Effector memory CD4-positive, alpha-beta T cell (primary cell): ENCODE measurements around the gene PPFIA1.

Source experiments
- DNase-seq, 3 donors: peaks; one replicate each; pipeline ENCODE4 v3.0.0-alpha.2; 2020
- H3K27ac ChIP-seq: 2 replicates; pipeline ENCODE4 v1.7.0; 2013; ENCODE audit warnings: mild to moderate bottlenecking, low read length, moderate library complexity; ENCODE audit not compliant: insufficient read depth, poor library complexity, severe bottlenecking
- H3K27me3 ChIP-seq: replicated peaks from 2 replicates; pipeline ENCODE4 v1.7.0; 2013; ENCODE audit warnings: mild to moderate bottlenecking, low read length; ENCODE audit not compliant: insufficient read depth, control insufficient read depth, poor library complexity, severe bottlenecking
- H3K36me3 ChIP-seq: 2 replicates; pipeline ENCODE4 v1.7.0; 2013; ENCODE audit warnings: mild to moderate bottlenecking, low read length, moderate library complexity; ENCODE audit not compliant: control insufficient read depth, insufficient read depth
- H3K4me1 ChIP-seq: 2 replicates; pipeline ENCODE4 v1.7.0; 2013; ENCODE audit warnings: low read length, mild to moderate bottlenecking; ENCODE audit not compliant: control insufficient read depth, insufficient read depth, poor library complexity, severe bottlenecking
- H3K4me3 ChIP-seq: 2 replicates; pipeline ENCODE4 v1.7.0; 2013; ENCODE audit warnings: low read length, low read depth, mild to moderate bottlenecking; ENCODE audit not compliant: insufficient read depth, poor library complexity, severe bottlenecking
- H3K9me3 ChIP-seq: 2 replicates; pipeline ENCODE4 v1.7.0; 2013; ENCODE audit warnings: mild to moderate bottlenecking, low read length, moderate library complexity; ENCODE audit not compliant: control insufficient read depth

Gene PPFIA1

GRCh38 chr11:70415642-70416395, 145.3 kb downstream of the PPFIA1 start:
- H3K9me3 ChIP-seq: no peaks in the 10 kb centered on the region
- no peaks in the 10 kb centered on the region for H3K27me3 ChIP-seq
- H3K27ac ChIP-seq: no peak overlapping the region
- DNase-seq: no peak
- no peak overlapping the region for H3K4me3 ChIP-seq
- H3K36me3 ChIP-seq: no peaks in the 10 kb centered on the region
- H3K4me1 ChIP-seq: no peaks in the 10 kb centered on the region

DNA sequence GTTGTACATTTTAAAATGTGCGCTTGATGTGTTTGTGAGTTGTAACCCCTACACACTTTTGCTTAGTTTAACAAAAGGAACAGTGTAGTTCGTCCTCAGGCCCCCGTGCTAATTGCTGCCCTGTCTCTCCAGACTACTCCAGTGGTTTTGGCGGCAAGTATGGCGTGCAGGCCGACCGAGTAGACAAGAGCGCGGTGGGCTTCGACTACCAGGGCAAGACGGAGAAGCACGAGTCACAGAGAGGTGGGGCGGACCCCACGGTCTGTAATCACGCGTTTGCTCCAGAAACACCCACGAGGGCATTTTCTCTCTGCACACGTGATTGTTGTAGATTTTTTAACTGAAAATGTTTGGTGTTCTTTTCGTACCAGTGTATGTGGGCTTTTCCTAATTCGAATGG, 146.4 kb downstream of the PPFIA1 start:
- Histone ChIP-seq H3K4me1 (no peaks in the 10 kb centered on the region), H3K4me3 (no peak overlapping the region), H3K27me3 (no peaks in the 10 kb centered on the region), H3K9me3 (no peaks in the 10 kb centered on the region), H3K36me3 (no peaks in the 10 kb centered on the region), H3K27ac (no peak overlapping the region)
- DNase-seq: no peak

- Histone ChIP-seq H3K4me1 (no peaks in the 10 kb centered on the region), H3K9me3 (no peaks in the 10 kb centered on the region), H3K4me3 (no peak overlapping the region), H3K27ac (no peak overlapping the region), H3K27me3 (no peaks in the 10 kb centered on the region), H3K36me3 (no peaks in the 10 kb centered on the region)
- no peak for DNase-seq
These were observed 147.6 kb downstream of the PPFIA1 start for GRCh38 chr11:70418130-70418529.

GRCh38 chr11:70419307-70420007, 149.0 kb downstream of the PPFIA1 start:
- no peaks in the 10 kb centered on the region for H3K27me3 ChIP-seq
- H3K36me3 ChIP-seq: no peaks in the 10 kb centered on the region
- no peaks in the 10 kb centered on the region for H3K4me1 ChIP-seq
- H3K4me3 ChIP-seq: no peak overlapping the region
- no peak for DNase-seq
- H3K9me3 ChIP-seq: no peaks in the 10 kb centered on the region
- H3K27ac ChIP-seq: no peak overlapping the region

DNA sequence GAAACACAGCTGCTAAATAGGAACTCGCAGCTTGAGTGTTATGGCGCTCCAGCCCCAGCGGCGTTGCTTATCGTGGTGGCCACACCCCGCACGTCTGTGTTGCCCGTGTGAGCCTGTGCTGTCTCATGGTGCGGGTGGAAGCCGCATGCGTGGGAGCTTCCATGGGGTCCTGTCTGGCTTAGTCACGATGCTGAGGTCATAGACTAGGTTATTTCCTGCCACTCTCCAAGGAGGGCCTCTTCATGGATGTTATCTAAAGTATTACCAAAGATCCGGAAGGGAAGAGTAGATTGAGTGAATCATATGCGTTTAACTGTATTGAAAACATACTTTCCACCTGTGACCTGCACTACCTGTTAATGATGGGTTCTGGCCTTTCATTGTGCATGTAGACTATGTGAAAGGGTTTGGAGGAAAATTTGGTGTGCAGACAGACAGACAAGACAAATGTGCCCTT, 149.5 kb downstream of the PPFIA1 start:
- Histone ChIP-seq H3K27ac (no peak overlapping the region), H3K36me3 (no peaks in the 10 kb centered on the region), H3K4me3 (no peak overlapping the region), H3K4me1 (no peaks in the 10 kb centered on the region), H3K27me3 (no peaks in the 10 kb centered on the region), H3K9me3 (no peaks in the 10 kb centered on the region)
- DNase-seq: no peak

GRCh38 chr11:70420496-70420895, 150.0 kb downstream of the PPFIA1 start:
- Histone ChIP-seq H3K4me1 (no peaks in the 10 kb centered on the region), H3K27ac (no peak overlapping the region), H3K9me3 (no peaks in the 10 kb centered on the region), H3K36me3 (no peaks in the 10 kb centered on the region), H3K27me3 (no peaks in the 10 kb centered on the region), H3K4me3 (no peak overlapping the region)
- DNase-seq: no peak

DNA sequence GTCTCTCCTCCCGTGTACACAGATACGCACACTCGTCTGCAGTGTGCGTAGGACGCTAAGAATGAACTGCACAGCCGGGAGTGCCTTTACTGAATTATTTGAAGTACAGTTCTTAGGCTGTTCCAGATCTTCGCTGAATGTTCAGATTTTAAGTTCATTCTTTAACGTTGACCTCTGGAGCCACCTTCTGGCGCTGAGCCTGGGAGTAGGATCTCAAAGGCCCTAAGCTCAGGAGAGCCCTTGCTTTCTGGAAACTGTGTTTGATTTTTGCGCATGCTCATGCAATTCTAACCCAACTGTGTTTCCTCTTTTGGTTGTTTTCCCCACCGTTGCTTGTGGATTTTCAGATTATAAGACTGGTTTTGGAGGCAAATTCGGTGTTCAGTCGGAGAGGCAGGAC, 150.6 kb downstream of the PPFIA1 start:
- Histone ChIP-seq H3K9me3 (no peaks in the 10 kb centered on the region), H3K36me3 (no peaks in the 10 kb centered on the region), H3K27ac (no peak overlapping the region), H3K27me3 (no peaks in the 10 kb centered on the region), H3K4me3 (no peak overlapping the region), H3K4me1 (no peaks in the 10 kb centered on the region)
- DNase-seq: no peak

GRCh38 chr11:70422692-70423522, 152.4 kb downstream of the PPFIA1 start:
- Histone ChIP-seq H3K36me3 (no peaks in the 10 kb centered on the region), H3K4me1 (no peaks in the 10 kb centered on the region), H3K27me3 (no peaks in the 10 kb centered on the region), H3K27ac (no peak overlapping the region), H3K9me3 (no peaks in the 10 kb centered on the region), H3K4me3 (no peak overlapping the region)
- no peak for DNase-seq

DNA sequence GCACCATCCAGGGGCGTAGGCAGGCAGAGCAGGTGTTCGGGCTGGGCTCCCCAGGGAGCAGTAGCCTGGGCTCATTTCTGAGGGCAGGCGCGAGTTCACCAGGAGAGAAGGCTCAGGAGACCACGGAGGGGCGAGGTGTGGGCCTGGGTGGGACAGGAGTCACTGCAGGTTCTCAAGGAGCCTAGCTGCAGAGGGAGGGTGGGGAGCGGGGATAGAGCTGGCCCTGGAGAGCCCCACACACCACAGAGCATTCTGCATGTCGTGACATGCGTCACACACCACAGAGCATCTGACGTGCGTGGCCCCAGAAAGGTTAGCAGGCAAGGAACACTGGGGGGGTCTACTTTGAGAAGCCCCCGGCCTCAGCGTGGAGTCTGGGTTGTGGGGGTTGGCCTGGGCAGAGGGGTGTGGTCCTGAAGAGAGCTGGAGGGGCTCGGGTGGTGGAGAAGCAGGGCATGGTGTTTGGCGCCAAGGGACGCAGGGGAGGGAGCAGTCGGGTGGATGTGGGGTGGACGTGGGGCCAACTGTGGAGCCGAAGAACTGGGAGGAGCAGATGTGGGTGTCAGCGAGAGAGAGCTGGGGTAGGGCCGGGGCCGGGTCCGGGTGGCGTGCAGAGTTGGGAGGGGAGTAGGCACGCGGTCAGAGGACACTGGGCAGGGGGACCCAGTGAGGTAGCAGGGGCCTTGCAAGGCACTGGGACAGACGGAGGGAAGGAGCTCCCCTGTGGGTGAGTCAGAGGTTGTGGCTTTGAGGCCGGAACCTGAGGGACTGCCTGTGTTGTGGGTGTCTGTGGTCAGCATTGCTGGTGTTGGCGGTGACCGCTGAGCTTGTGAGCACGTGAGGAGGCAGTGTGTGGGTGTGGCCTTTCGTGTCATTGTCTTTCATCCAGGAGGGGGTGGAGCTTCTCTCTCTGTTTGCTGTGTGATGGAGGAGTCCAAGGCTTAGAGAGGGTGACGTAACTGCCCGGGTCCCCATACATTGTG, 153.3 kb downstream of the PPFIA1 start:
- no peaks in the 10 kb centered on the region for H3K36me3 ChIP-seq
- H3K27me3 ChIP-seq: no peaks in the 10 kb centered on the region
- DNase-seq: no peak
- no peaks in the 10 kb centered on the region for H3K4me1 ChIP-seq
- H3K27ac ChIP-seq: no peak overlapping the region
- H3K9me3 ChIP-seq: no peaks in the 10 kb centered on the region
- no peak overlapping the region for H3K4me3 ChIP-seq
